Activated CD8-positive, alpha-beta memory T cell treated with anti-CD3 and anti-CD28 coated beads for 4 hours (primary cell): ENCODE data around the gene ORC4.

ENCODE experiments used
- DNase-seq, 2 donors: peaks; one replicate each; pipeline ENCODE4 v3.0.0-alpha.2; 2020; ENCODE audit warnings: low read depth in 2 of 2

Gene ORC4

GRCh38 chr2:148020111-148021058 lies at the start of gene ORC4:
Gene ORC4, minus strand, starts transcription at chr2:148020737. Its CDS starts 44,779 bp downstream, at chr2:147975958.
- peak; percentile 97 to 98 for DNase-seq

GRCh38 chr2:148067801-148068200 lies 47.3 kb upstream of the ORC4 start:
- no peak for DNase-seq

GRCh38 chr2:148065936-148066335 lies 45.4 kb upstream of the ORC4 start:
- no peak for DNase-seq

GRCh38 chr2:148063633-148064032 lies 43.1 kb upstream of the ORC4 start:
- no peak for DNase-seq

GRCh38 chr2:148058641-148059040 lies 38.1 kb upstream of the ORC4 start:
- DNase-seq = no peak

- DNase-seq = no peak
Measured at GRCh38 chr2:148052687-148053086, 32.1 kb upstream of the ORC4 start.

GRCh38 chr2:148049284-148049683 lies 28.7 kb upstream of the ORC4 start:
- no peak for DNase-seq

GRCh38 chr2:148048475-148049221 lies 28.1 kb upstream of the ORC4 start:
- DNase-seq = no peak

- DNase-seq = no peak
Measured at GRCh38 chr2:148046802-148047201, 26.3 kb upstream of the ORC4 start.

GRCh38 chr2:148044322-148044721 lies 23.8 kb upstream of the ORC4 start:
- DNase-seq = no peak

- no peak for DNase-seq
Measured at GRCh38 chr2:148042219-148042618, 21.7 kb upstream of the ORC4 start.

GRCh38 chr2:148039783-148040182 lies 19.2 kb upstream of the ORC4 start:
- no peak for DNase-seq

- DNase-seq = no peak
Measured at GRCh38 chr2:148032215-148032614, 11.7 kb upstream of the ORC4 start.

GRCh38 chr2:148031152-148031551 lies 10.6 kb upstream of the ORC4 start:
- DNase-seq = no peak

- no peak for DNase-seq
Measured at GRCh38 chr2:148028781-148029180, 8.2 kb upstream of the ORC4 start.

GRCh38 chr2:148027822-148028221 lies 7.3 kb upstream of the ORC4 start:
- DNase-seq = no peak

- DNase-seq = no peak
Measured at GRCh38 chr2:148026573-148026972, 6.0 kb upstream of the ORC4 start.

GRCh38 chr2:148023861-148024260 lies 3.3 kb upstream of the ORC4 start:
- DNase-seq = no peak

- no peak for DNase-seq
Measured at GRCh38 chr2:148022882-148023281, 2.3 kb upstream of the ORC4 start.

GRCh38 chr2:148022351-148022750 lies 1.8 kb upstream of the ORC4 start:
- no peak for DNase-seq

- DNase-seq = no peak
Measured at GRCh38 chr2:148021886-148022285, 1.3 kb upstream of the ORC4 start.

- DNase-seq = peak; percentile 19 to 33
Measured at GRCh38 chr2:148021059-148021861, 723 bp upstream of the ORC4 start, which contains the start of gene MBD5. Gene MBD5, plus strand, starts transcription at chr2:148021091.
